ENCODE data around the gene MKLN1.

The MKLN1 gene

GRCh38 chr7:131300572-131301466 lies 26.9 kb upstream of the MKLN1 start:
- Histone ChIP-seq H4K20me1 (ENCODE audit: low read depth, low read length) (no peaks in the 10 kb centered on the region), H3K9me3 (ENCODE audit: insufficient read depth, low read length) (no peaks in the 10 kb centered on the region), H3K27ac (ENCODE audit: low read depth, low read length) (no peak overlapping the region), H3K36me3 (ENCODE audit: low read length) (no peaks in the 10 kb centered on the region), H3K4me2 (ENCODE audit: low read depth, low read length, poor library complexity, severe bottlenecking) (no peak overlapping the region), H3K4me3 (ENCODE audit: insufficient read depth, low read length, poor library complexity, severe bottlenecking) (no peak overlapping the region), H3K9ac (ENCODE audit: low read length) (no peak overlapping the region), H3K27me3 (ENCODE audit: low read length) (no peaks in the 10 kb centered on the region), H3F3A (ENCODE audit: insufficient read depth) (no peaks in the 10 kb centered on the region), H2AFZ (ENCODE audit: low read depth, low read length, severe bottlenecking) (no peak overlapping the region), H3K79me2 (ENCODE audit: insufficient read depth, low read length) (no peaks in the 10 kb centered on the region), H3K9me2 (replicated peaks; ENCODE audit: insufficient read depth, low read length) (no peaks in the 10 kb centered on the region)
- no peak for TF ChIP-seq EZH2phosphoT487 (conservative IDR thresholded peaks at IDR 0.05; ENCODE audit: low read length)
- TF ChIP-seq CTCF (IDR thresholded peaks at IDR 0.05; ENCODE audit: insufficient read depth, low read length, poor library complexity, severe bottlenecking): no peak

- no peaks in the 10 kb centered on the region for H3K9me2 ChIP-seq (replicated peaks; ENCODE audit: insufficient read depth, low read length)
- no peak overlapping the region for H3K4me3 ChIP-seq (ENCODE audit: insufficient read depth, low read length, poor library complexity, severe bottlenecking)
- peaks cover 9% of the 10 kb centered on the region; the same call in 1 of the 2 replicates for H3K9me3 ChIP-seq (ENCODE audit: insufficient read depth, low read length)
- H3K27ac ChIP-seq (ENCODE audit: low read depth, low read length): no peak overlapping the region
- H2AFZ ChIP-seq (ENCODE audit: low read depth, low read length, severe bottlenecking): no peak overlapping the region
- no peaks in the 10 kb centered on the region for H3F3A ChIP-seq (ENCODE audit: insufficient read depth)
- H3K36me3 ChIP-seq (ENCODE audit: low read length): no peaks in the 10 kb centered on the region
- H3K4me2 ChIP-seq (ENCODE audit: low read depth, low read length, poor library complexity, severe bottlenecking): no peak overlapping the region
- H3K9ac ChIP-seq (ENCODE audit: low read length): no peak overlapping the region
- H3K79me2 ChIP-seq (ENCODE audit: insufficient read depth, low read length): no peaks in the 10 kb centered on the region
- no peaks in the 10 kb centered on the region for H3K27me3 ChIP-seq (ENCODE audit: low read length)
- TF ChIP-seq CTCF (IDR thresholded peaks at IDR 0.05; ENCODE audit: insufficient read depth, low read length, poor library complexity, severe bottlenecking) (no peak), EZH2phosphoT487 (conservative IDR thresholded peaks at IDR 0.05; ENCODE audit: low read length) (no peak)
- no peaks in the 10 kb centered on the region for H4K20me1 ChIP-seq (ENCODE audit: low read depth, low read length)
Measured at GRCh38 chr7:131302446-131302845, 25.2 kb upstream of the MKLN1 start.

- H2AFZ ChIP-seq (ENCODE audit: low read depth, low read length, severe bottlenecking): no peak overlapping the region
- no peaks in the 10 kb centered on the region for H3K27me3 ChIP-seq (ENCODE audit: low read length)
- no peak overlapping the region for H3K9ac ChIP-seq (ENCODE audit: low read length)
- H3K9me3 ChIP-seq (ENCODE audit: insufficient read depth, low read length): peaks cover 11% of the 10 kb centered on the region; the same call in 1 of the 2 replicates
- no peak overlapping the region for H3K4me3 ChIP-seq (ENCODE audit: insufficient read depth, low read length, poor library complexity, severe bottlenecking)
- no peaks in the 10 kb centered on the region for H4K20me1 ChIP-seq (ENCODE audit: low read depth, low read length)
- no peaks in the 10 kb centered on the region for H3K9me2 ChIP-seq (replicated peaks; ENCODE audit: insufficient read depth, low read length)
- TF ChIP-seq CTCF (IDR thresholded peaks at IDR 0.05; ENCODE audit: insufficient read depth, low read length, poor library complexity, severe bottlenecking) (peak; percentile 45), EZH2phosphoT487 (conservative IDR thresholded peaks at IDR 0.05; ENCODE audit: low read length) (no peak)
- no peak overlapping the region for H3K27ac ChIP-seq (ENCODE audit: low read depth, low read length)
- H3K36me3 ChIP-seq (ENCODE audit: low read length): no peaks in the 10 kb centered on the region
- no peaks in the 10 kb centered on the region for H3F3A ChIP-seq (ENCODE audit: insufficient read depth)
- no peaks in the 10 kb centered on the region for H3K79me2 ChIP-seq (ENCODE audit: insufficient read depth, low read length)
- no peak overlapping the region for H3K4me2 ChIP-seq (ENCODE audit: low read depth, low read length, poor library complexity, severe bottlenecking)
Measured at GRCh38 chr7:131302876-131303707, 24.6 kb upstream of the MKLN1 start.

Data from SU-DHL-6 (cell line).